ENCODE results near the gene SLFN11.
"Not testable (repeated sequence)": the region's sequence is repeated elsewhere in the genome, so short reads cannot be mapped to it uniquely, and the experiment has no call there.

Gene SLFN11

GRCh38 chr17:35373534-35373983 lies at the start of gene SLFN11:
Gene SLFN11, minus strand, starts transcription at chr17:35373621. Its CDS starts 9,814 bp downstream, at chr17:35363807.
- peak; percentile 90 for DNase-seq (ENCODE audit: low spot score)

- DNase-seq (ENCODE audit: low spot score) = not testable (repeated sequence)
Observed at GRCh38 chr17:35421069-35421468, 47.6 kb upstream of the SLFN11 start.

GRCh38 chr17:35416659-35417058 lies 43.2 kb upstream of the SLFN11 start:
- DNase-seq (ENCODE audit: low spot score) = no peak

- DNase-seq (ENCODE audit: low spot score) = not testable (repeated sequence)
Observed at GRCh38 chr17:35414707-35415106, 41.3 kb upstream of the SLFN11 start.

GRCh38 chr17:35414247-35414646 lies 40.8 kb upstream of the SLFN11 start:
- no peak for DNase-seq (ENCODE audit: low spot score)

- no peak for DNase-seq (ENCODE audit: low spot score)
Observed at GRCh38 chr17:35407531-35407930, 34.1 kb upstream of the SLFN11 start.

- no peak for DNase-seq (ENCODE audit: low spot score)
Observed at GRCh38 chr17:35406568-35406967, 33.1 kb upstream of the SLFN11 start.

- no peak for DNase-seq (ENCODE audit: low spot score)
Observed at GRCh38 chr17:35404360-35404759, 30.9 kb upstream of the SLFN11 start.

- not testable (repeated sequence) for DNase-seq (ENCODE audit: low spot score)
Observed at GRCh38 chr17:35393783-35394182, 20.4 kb upstream of the SLFN11 start.

GRCh38 chr17:35390663-35391062 lies 17.2 kb upstream of the SLFN11 start:
- DNase-seq (ENCODE audit: low spot score) = no peak

GRCh38 chr17:35390156-35390555 lies 16.7 kb upstream of the SLFN11 start:
- DNase-seq (ENCODE audit: low spot score) = no peak

- DNase-seq (ENCODE audit: low spot score) = no peak
Observed at GRCh38 chr17:35387496-35387895, 14.1 kb upstream of the SLFN11 start.

GRCh38 chr17:35377706-35378105 lies 4.3 kb upstream of the SLFN11 start:
- no peak for DNase-seq (ENCODE audit: low spot score)

- no peak for DNase-seq (ENCODE audit: low spot score)
Observed at GRCh38 chr17:35377068-35377467, 3.6 kb upstream of the SLFN11 start.

- no peak for DNase-seq (ENCODE audit: low spot score)
Observed at GRCh38 chr17:35376245-35376644, 2.8 kb upstream of the SLFN11 start.

GRCh38 chr17:35374766-35375344 lies 1.4 kb upstream of the SLFN11 start:
- DNase-seq (ENCODE audit: low spot score) = no peak

GRCh38 chr17:35373984-35374765 lies 754 bp upstream of the SLFN11 start:
- peak; percentile 22 for DNase-seq (ENCODE audit: low spot score)

- DNase-seq (ENCODE audit: low spot score) = peak; percentile 21
Observed at GRCh38 chr17:35372846-35373533, 431 bp downstream of the SLFN11 start.

GRCh38 chr17:35371934-35372333 lies 1.5 kb downstream of the SLFN11 start:
- DNase-seq (ENCODE audit: low spot score) = no peak

GRCh38 chr17:35368081-35368830 lies 5.2 kb downstream of the SLFN11 start:
- DNase-seq (ENCODE audit: low spot score) = no peak

GRCh38 chr17:35361027-35361426 lies 12.4 kb downstream of the SLFN11 start:
- no peak for DNase-seq (ENCODE audit: low spot score)

GRCh38 chr17:35359398-35359797 lies 14.0 kb downstream of the SLFN11 start:
- DNase-seq (ENCODE audit: low spot score) = no peak
